CD4-positive, alpha-beta T cell (primary cell): ENCODE measurements around the gene FGFRL1. TPM values are rescaled to one million over a fixed set of nuclear protein-coding genes. Genes with fewer than 3 reads are reported as not detected.
"Not testable (repeated sequence)": the region's sequence is repeated elsewhere in the genome, so short reads cannot be mapped to it uniquely, and the experiment has no call there.

Experiments used
- ATAC-seq: fragments of 200-7000 bp; cut with Tn5 transposase; one replicate; pipeline ENCODE4 v1.10.0; 2022; ENCODE audit warnings: mild to moderate bottlenecking; ENCODE audit not compliant: poor library complexity
- CTCF ChIA-PET: fragments of 350-600 bp; sonication (Branson Sonifier 250); formaldehyde crosslinking; loops from one replicate; lab custom pipeline; 2021; ENCODE audit warnings: antibody characterized with exemption, inconsistent platforms; lab: Charles Lee
- POLR2A ChIA-PET: fragments of 350-600 bp; sonication (Branson Sonifier 250); formaldehyde crosslinking; loops from one replicate; lab custom pipeline; 2021; ENCODE audit warnings: antibody characterized with exemption, inconsistent platforms; lab: Charles Lee
- DNase-seq, 14 experiments: peaks; one replicate each; pipeline ENCODE4 v3.0.0-alpha.2; 2013 to 2020; ENCODE audit warnings: mixed read lengths in 2 of 14
- H3K27ac ChIP-seq, 2 donors: one replicate each; pipeline versions ENCODE4 v1.5.1 to v1.7.0; 2013; ENCODE audit warnings: low read length in 2 of 2, low read depth in 1 of 2, mild to moderate bottlenecking in 1 of 2
- H3K27me3 ChIP-seq, 2 experiments: 1 replicate in 1 of 2; 2 replicates in 1 of 2; pipeline versions ENCODE4 v1.6.1 to v1.7.0; 2013; ENCODE audit warnings: low read length in 2 of 2, control low read depth in 1 of 2, mild to moderate bottlenecking in 1 of 2, moderate library complexity in 1 of 2; ENCODE audit not compliant: insufficient read depth in 2 of 2, control insufficient read depth in 1 of 2
- H3K36me3 ChIP-seq: one replicate; pipeline ENCODE4 v1.6.1; 2013; ENCODE audit warnings: low read length, control low read depth; ENCODE audit not compliant: insufficient read depth
- H3K4me1 ChIP-seq: one replicate; pipeline ENCODE4 v1.6.1; 2013; ENCODE audit warnings: low read length, control low read depth; ENCODE audit not compliant: insufficient read depth
- H3K4me3 ChIP-seq: one replicate; pipeline ENCODE4 v1.5.1; 2013; ENCODE audit warnings: mild to moderate bottlenecking, low read length, moderate library complexity
- H3K9me3 ChIP-seq, 2 experiments: 1 replicate in 1 of 2; 2 replicates in 1 of 2; pipeline versions ENCODE4 v1.6.1 to v1.7.0; 2013; ENCODE audit warnings: low read length in 2 of 2, mild to moderate bottlenecking in 2 of 2, control low read depth in 1 of 2, moderate library complexity in 1 of 2; ENCODE audit not compliant: control insufficient read depth in 1 of 2, insufficient read depth in 1 of 2
- H3K27ac Mint-ChIP-seq: one replicate; pipeline ENCODE4 v1.8.0; 2020; ENCODE audit warnings: mixed read lengths
- H3K27me3 Mint-ChIP-seq: one replicate; pipeline ENCODE4 v1.8.0; 2021; ENCODE audit warnings: mixed read lengths
- H3K36me3 Mint-ChIP-seq: one replicate; pipeline ENCODE4 v1.8.0; 2021; ENCODE audit warnings: low read depth, mixed read lengths
- H3K4me1 Mint-ChIP-seq: one replicate; pipeline ENCODE4 v1.8.0; 2021; ENCODE audit warnings: low read depth, mixed read lengths
- H3K4me3 Mint-ChIP-seq: one replicate; pipeline ENCODE4 v1.8.0; 2020; ENCODE audit warnings: mild to moderate bottlenecking, mixed read lengths
- H3K9me3 Mint-ChIP-seq: one replicate; pipeline ENCODE4 v1.8.0; 2020; ENCODE audit warnings: mixed read lengths
- CTCF ChIP-seq: fragments of 200-600 bp; IDR thresholded peaks from one replicate; pipeline ENCODE4 v1.8.0; 2022; ENCODE audit warnings: antibody characterized with exemption, mild to moderate bottlenecking
- intact Hi-C, 2 experiments: fragments of 100-400 bp; cut with DNase I in 1 of 2; cut with micrococcal nuclease in 1 of 2; formaldehyde crosslinking; loops; one replicate each; pipeline versions ENCODE4 v1.15.1 to v1.9.0; 2023 to 2025; cut with DNase I, micrococcal nuclease
- total RNA-seq, 174 experiments: library from RNA in 2 of 174; stranded (reverse) in 2 of 174; gene quantifications; one replicate each; pipeline ENCODE4 v1.2.3 and lab custom pipeline; 2021 to 2026

FGFRL1 gene
- total RNA-seq, 2 experiments from 2014 or later, result 21.8 to 25.0 TPM

DNA sequence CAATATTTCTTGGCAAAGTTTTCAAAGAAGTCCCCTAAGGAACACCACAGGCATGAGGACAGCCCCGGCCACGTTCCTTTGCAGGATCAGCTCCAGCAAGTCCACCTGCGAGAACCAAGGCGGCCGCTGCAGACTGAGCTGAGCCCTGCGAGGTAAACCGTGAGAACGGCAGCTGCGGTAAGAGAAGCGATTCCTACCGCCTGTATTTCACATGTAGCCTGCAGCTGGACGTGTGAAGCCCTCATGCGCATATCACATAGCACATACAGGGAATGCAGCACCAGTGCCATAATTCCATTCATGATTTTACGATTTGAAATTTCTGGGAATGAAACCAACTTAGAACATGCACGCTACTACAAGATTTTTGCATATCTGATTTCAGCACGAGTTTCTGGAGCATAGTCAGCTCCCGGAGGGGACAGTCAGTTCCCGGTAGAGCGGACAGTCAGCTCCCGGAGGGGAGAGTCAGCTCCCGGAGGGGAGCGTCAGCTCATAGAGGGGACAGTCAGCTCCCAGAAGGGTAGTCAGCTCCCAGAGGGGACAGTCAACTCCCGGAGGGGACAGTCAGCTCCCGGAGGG, 41.7 kb downstream of the FGFRL1 start:
- TF ChIP-seq CTCF, result no peak
- intact Hi-C loops, result loop anchor here in 1 of 2 experiments (5.0 kb wide), 1 partner anchor 41 kb away; the partner anchor contains the start of gene FGFRL1
- Mint-ChIP-seq H3K27ac (peak overlapping the region; percentile 56), H3K4me3 (peak overlapping the region; percentile 63), H3K36me3 (no peaks in the 10 kb centered on the region), H3K9me3 (no peaks in the 10 kb centered on the region), H3K27me3 (peaks cover 11% of the 10 kb centered on the region), H3K4me1 (peaks cover 11% of the 10 kb centered on the region)
- POLR2A ChIA-PET, result no interaction called here
- Histone ChIP-seq H3K27me3 (no peaks in the 10 kb centered on the region), H3K9me3 (peaks cover 0 to 33% of the 10 kb centered on the region in 2 experiments), H3K27ac (no peak overlapping the region), H3K4me3 (no peak overlapping the region), H3K4me1 (peaks cover 19% of the 10 kb centered on the region), H3K36me3 (no peaks in the 10 kb centered on the region)
- CTCF ChIA-PET, result no interaction called here
- DNase-seq, result no peak
- ATAC-seq, result no peak

GRCh38 chr4:1053891-1054290, 42.5 kb downstream of the FGFRL1 start:
- H3K4me3 Mint-ChIP-seq, DNase-seq, H3K9me3 Mint-ChIP-seq, H3K36me3 Mint-ChIP-seq, H3K27ac Mint-ChIP-seq, H3K4me3 ChIP-seq, POLR2A ChIA-PET, H3K27me3 Mint-ChIP-seq, H3K27me3 ChIP-seq, ATAC-seq, H3K36me3 ChIP-seq, CTCF ChIA-PET, H3K27ac ChIP-seq: not testable (repeated sequence)
- intact Hi-C loops, result loop anchor here in 1 of 2 experiments (5.0 kb wide), 1 partner anchor 42 kb away; the partner anchor contains the start of gene FGFRL1
- Histone ChIP-seq H3K4me1 (peaks cover 19% of the 10 kb centered on the region), H3K9me3 (peaks cover 0 to 29% of the 10 kb centered on the region in 2 experiments)
- H3K4me1 Mint-ChIP-seq, result peaks cover 11% of the 10 kb centered on the region

- H3K27ac ChIP-seq, H3K4me3 Mint-ChIP-seq, H3K4me3 ChIP-seq, H3K9me3 Mint-ChIP-seq, H3K36me3 Mint-ChIP-seq, H3K27me3 Mint-ChIP-seq, DNase-seq, H3K27me3 ChIP-seq, CTCF ChIA-PET, ATAC-seq, H3K36me3 ChIP-seq, H3K27ac Mint-ChIP-seq: not testable (repeated sequence)
- Histone ChIP-seq H3K4me1 (peaks cover 19% of the 10 kb centered on the region), H3K9me3 (peaks cover 0 to 22% of the 10 kb centered on the region in 2 experiments)
- POLR2A ChIA-PET, result interaction anchor here (1.2 to 1.5 kb wide), 3 partner anchors 45 to 291 kb away, joined by 3 to 14 read pairs (median 6); partner anchors contain the start of gene FGFRL1
- H3K4me1 Mint-ChIP-seq, result peaks cover 11% of the 10 kb centered on the region
- intact Hi-C loops, result loop anchor here (5.0 kb wide), 1 partner anchor 42 kb away; the partner anchor contains the start of gene FGFRL1 (in 2 of the 2)
Observed at GRCh38 chr4:1054696-1055242, 43.3 kb downstream of the FGFRL1 start.

DNA sequence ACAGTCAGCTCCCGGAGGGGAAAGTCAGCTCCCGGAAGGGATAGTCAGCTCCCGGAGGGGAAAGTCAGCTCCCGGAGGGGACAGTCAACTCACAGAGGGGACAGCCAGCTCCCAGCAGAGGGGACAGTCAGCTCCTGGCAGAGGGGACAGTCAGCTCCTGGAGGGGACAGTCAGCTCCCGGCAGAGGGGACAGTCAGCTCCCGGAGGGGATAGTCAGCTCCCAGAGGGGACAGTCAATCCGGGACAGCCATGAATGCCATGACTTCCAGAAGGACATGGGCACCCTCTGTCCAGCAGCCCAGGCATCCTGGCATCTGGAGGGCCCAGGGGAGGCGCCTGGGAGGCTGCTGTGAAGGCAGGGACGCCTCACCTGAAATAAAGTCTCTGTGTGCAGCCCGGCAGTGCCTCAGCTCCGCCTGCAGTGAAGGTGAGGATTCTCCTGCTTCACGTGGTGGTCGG, 43.8 kb downstream of the FGFRL1 start:
- POLR2A ChIA-PET, result interaction anchor here (0.6 to 1.5 kb wide), 10 partner anchors 9 to 657 kb away, joined by 3 to 14 read pairs (median 4); partner anchors contain the start of genes ATP5ME, FGFRL1, GAK and MYL5
- CTCF ChIA-PET, H3K36me3 Mint-ChIP-seq, H3K36me3 ChIP-seq, H3K27me3 Mint-ChIP-seq, H3K27me3 ChIP-seq, H3K9me3 Mint-ChIP-seq: not testable (repeated sequence)
- Histone ChIP-seq H3K4me1 (peaks cover 19% of the 10 kb centered on the region), H3K27ac (peak overlapping the region; percentile 8 to 66), H3K9me3 (peaks cover 0 to 22% of the 10 kb centered on the region in 2 experiments), H3K4me3 (peak overlapping the region; percentile 60)
- H3K4me3 Mint-ChIP-seq, result peak overlapping the region; percentile 44
- peak; percentile 34 for ATAC-seq
- H3K4me1 Mint-ChIP-seq, result peaks cover 11% of the 10 kb centered on the region
- H3K27ac Mint-ChIP-seq, result peak overlapping the region; percentile 83
- intact Hi-C loops, result loop anchor here in 1 of 2 experiments (5.0 kb wide), 1 partner anchor 43 kb away; the partner anchor contains the start of gene FGFRL1
- DNase-seq, result peak in 1 of 14 experiments; percentile 12
